HEK293 (cell line): ENCODE results near the gene PIK3R3.

Source experiments
- CTCF ChIA-PET: fragments of 350-600 bp; formaldehyde crosslinking; extraction: SDS; loops from one replicate; lab custom pipeline; 2021; ENCODE audit warnings: antibody characterized with exemption; lab: Yijun Ruan, JAX
- POLR2A ChIA-PET: fragments of 300-600 bp; formaldehyde crosslinking; extraction: SDS; loops from one replicate; lab custom pipeline; 2020; ENCODE audit warnings: antibody characterized with exemption, inconsistent platforms; lab: Yijun Ruan, JAX
- H3K27ac ChIP-seq: fragments of 200-500 bp; sonication (Bioruptor generic); 2 replicates; pipeline ENCODE4 v1.5.1; 2014; ENCODE audit warnings: low read depth, low read length, control low read depth, inconsistent platforms; ENCODE audit errors: extremely low read depth
- H3K36me3 ChIP-seq, 2 experiments: fragments of 200-500 bp in 1 of 2; sonication (Bioruptor generic) in 1 of 2; 1 replicate in 1 of 2; 2 replicates in 1 of 2; pipeline ENCODE4 v1.5.1; 2014 to 2017; ENCODE audit warnings: inconsistent platforms in 2 of 2, low read length in 2 of 2; ENCODE audit not compliant: control insufficient read depth in 2 of 2, insufficient read depth in 1 of 2
- H3K4me1 ChIP-seq: fragments of 200-500 bp; sonication (Bioruptor generic); 2 replicates; pipeline ENCODE4 v1.5.1; 2014; ENCODE audit warnings: mild to moderate bottlenecking, low read length, inconsistent platforms; ENCODE audit not compliant: control insufficient read depth, insufficient read depth
- H3K4me3 ChIP-seq: 2 replicates; pipeline ENCODE4 v1.5.1; 2011; ENCODE audit warnings: low read depth, mild to moderate bottlenecking, control low read depth, low read length, moderate library complexity
- H3K9me3 ChIP-seq: fragments of 200-500 bp; sonication (Bioruptor generic); 2 replicates; pipeline ENCODE4 v1.5.1; 2014; ENCODE audit warnings: low read depth, low read length, inconsistent platforms; ENCODE audit not compliant: control insufficient read depth, insufficient read depth
- KLF16 ChIP-seq: fragments of 450-650 bp; formaldehyde crosslinking; IDR thresholded peaks from 2 replicates; pipeline ENCODE4 v1.5.1; 2017; ENCODE audit warnings: missing biosample characterization, missing genetic modification characterization
- REPIN1 ChIP-seq: fragments of 450-650 bp; formaldehyde crosslinking; IDR thresholded peaks from 2 replicates; pipeline ENCODE4 v1.5.1; 2017; ENCODE audit warnings: missing biosample characterization, missing genetic modification characterization, low read depth
- ZBTB48 ChIP-seq: fragments of 450-650 bp; formaldehyde crosslinking; IDR thresholded peaks from 2 replicates; pipeline ENCODE4 v1.5.1; 2016; ENCODE audit warnings: missing biosample characterization, missing genetic modification characterization
- ZNF169 ChIP-seq: fragments of 450-650 bp; formaldehyde crosslinking; IDR thresholded peaks from 2 replicates; pipeline ENCODE4 v1.5.1; 2016; ENCODE audit warnings: missing biosample characterization, missing genetic modification characterization
- ZNF404 ChIP-seq: fragments of 450-650 bp; formaldehyde crosslinking; IDR thresholded peaks from 2 replicates; pipeline ENCODE4 v1.5.1; 2017; ENCODE audit warnings: missing biosample characterization, missing genetic modification characterization
- ZNF416 ChIP-seq: fragments of 450-650 bp; formaldehyde crosslinking; IDR thresholded peaks from 2 replicates; pipeline ENCODE4 v1.5.1; 2016; ENCODE audit warnings: missing biosample characterization, missing genetic modification characterization
- ZNF664 ChIP-seq: fragments of 450-650 bp; formaldehyde crosslinking; IDR thresholded peaks from 2 replicates; pipeline ENCODE4 v1.5.1; 2016; ENCODE audit warnings: missing biosample characterization, missing genetic modification characterization
- ZNF701 ChIP-seq: fragments of 450-650 bp; formaldehyde crosslinking; IDR thresholded peaks from 2 replicates; pipeline ENCODE4 v1.5.1; 2016; ENCODE audit warnings: missing biosample characterization, missing genetic modification characterization
- ZNF747 ChIP-seq: fragments of 450-650 bp; formaldehyde crosslinking; IDR thresholded peaks from 2 replicates; pipeline ENCODE4 v1.5.1; 2016; ENCODE audit warnings: missing biosample characterization, missing genetic modification characterization
- TF ChIP-seq, protein P1 (sequence below): fragments of 450-650 bp; formaldehyde crosslinking; IDR thresholded peaks from 2 replicates; pipeline ENCODE4 v1.5.1; 2017; ENCODE audit warnings: missing biosample characterization, missing genetic modification characterization
- TF ChIP-seq, protein P2 (sequence below): fragments of 450-650 bp; formaldehyde crosslinking; IDR thresholded peaks from 2 replicates; pipeline ENCODE4 v1.5.1; 2016; ENCODE audit warnings: missing biosample characterization, missing genetic modification characterization
- TF ChIP-seq, protein P3 (sequence below): fragments of 450-650 bp; IDR thresholded peaks from 2 replicates; pipeline ENCODE4 v1.5.1; 2018; ENCODE audit warnings: missing biosample characterization, mild to moderate bottlenecking, missing genetic modification characterization
- TF ChIP-seq, protein P4 (sequence below): fragments of 450-650 bp; formaldehyde crosslinking; IDR thresholded peaks from 2 replicates; pipeline ENCODE4 v1.5.1; 2017; ENCODE audit warnings: missing biosample characterization, missing genetic modification characterization

PIK3R3 gene

DNA sequence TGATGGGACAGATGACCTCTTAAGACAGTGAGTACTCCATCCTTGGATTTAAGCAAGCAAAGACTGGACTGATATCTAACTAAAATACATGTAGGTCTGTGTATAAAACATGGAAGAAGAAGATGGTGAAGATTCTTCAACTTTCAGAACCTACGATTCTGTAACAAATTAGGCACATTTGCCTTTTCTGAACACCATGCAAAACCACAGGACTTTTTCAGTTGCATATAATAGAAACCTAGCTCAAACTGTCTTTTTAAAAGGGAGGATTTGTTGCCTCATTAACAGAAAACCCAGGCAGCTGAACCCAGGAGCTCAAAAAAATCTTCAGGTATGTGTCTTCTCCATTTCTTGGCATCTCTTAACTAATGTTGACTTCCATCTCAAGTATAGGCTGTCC, 27.8 kb upstream of the PIK3R3 start:
- Histone ChIP-seq H3K4me3 (no peak overlapping the region), H3K9me3 (no peaks in the 10 kb centered on the region), H3K36me3 (no peaks in the 10 kb centered on the region), H3K27ac (no peak overlapping the region), H3K4me1 (no peaks in the 10 kb centered on the region)
- ChIA-PET POLR2A (no interaction called here), CTCF (interaction anchor here (0.7 kb wide), 1 partner anchor 29 kb away, joined by 3 read pairs; no protein-coding TSS in a partner anchor)
- no peak for TF ChIP-seq ZNF701
- TF ChIP-seq ZNF404 (tag by site-specific recombination), result no peak
- TF ChIP-seq, protein P1, sequence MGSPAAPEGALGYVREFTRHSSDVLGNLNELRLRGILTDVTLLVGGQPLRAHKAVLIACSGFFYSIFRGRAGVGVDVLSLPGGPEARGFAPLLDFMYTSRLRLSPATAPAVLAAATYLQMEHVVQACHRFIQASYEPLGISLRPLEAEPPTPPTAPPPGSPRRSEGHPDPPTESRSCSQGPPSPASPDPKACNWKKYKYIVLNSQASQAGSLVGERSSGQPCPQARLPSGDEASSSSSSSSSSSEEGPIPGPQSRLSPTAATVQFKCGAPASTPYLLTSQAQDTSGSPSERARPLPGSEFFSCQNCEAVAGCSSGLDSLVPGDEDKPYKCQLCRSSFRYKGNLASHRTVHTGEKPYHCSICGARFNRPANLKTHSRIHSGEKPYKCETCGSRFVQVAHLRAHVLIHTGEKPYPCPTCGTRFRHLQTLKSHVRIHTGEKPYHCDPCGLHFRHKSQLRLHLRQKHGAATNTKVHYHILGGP (tag by site-specific recombination), result no peak
- TF ChIP-seq ZBTB48 (tag by site-specific recombination), result no peak
- TF ChIP-seq, protein P2, sequence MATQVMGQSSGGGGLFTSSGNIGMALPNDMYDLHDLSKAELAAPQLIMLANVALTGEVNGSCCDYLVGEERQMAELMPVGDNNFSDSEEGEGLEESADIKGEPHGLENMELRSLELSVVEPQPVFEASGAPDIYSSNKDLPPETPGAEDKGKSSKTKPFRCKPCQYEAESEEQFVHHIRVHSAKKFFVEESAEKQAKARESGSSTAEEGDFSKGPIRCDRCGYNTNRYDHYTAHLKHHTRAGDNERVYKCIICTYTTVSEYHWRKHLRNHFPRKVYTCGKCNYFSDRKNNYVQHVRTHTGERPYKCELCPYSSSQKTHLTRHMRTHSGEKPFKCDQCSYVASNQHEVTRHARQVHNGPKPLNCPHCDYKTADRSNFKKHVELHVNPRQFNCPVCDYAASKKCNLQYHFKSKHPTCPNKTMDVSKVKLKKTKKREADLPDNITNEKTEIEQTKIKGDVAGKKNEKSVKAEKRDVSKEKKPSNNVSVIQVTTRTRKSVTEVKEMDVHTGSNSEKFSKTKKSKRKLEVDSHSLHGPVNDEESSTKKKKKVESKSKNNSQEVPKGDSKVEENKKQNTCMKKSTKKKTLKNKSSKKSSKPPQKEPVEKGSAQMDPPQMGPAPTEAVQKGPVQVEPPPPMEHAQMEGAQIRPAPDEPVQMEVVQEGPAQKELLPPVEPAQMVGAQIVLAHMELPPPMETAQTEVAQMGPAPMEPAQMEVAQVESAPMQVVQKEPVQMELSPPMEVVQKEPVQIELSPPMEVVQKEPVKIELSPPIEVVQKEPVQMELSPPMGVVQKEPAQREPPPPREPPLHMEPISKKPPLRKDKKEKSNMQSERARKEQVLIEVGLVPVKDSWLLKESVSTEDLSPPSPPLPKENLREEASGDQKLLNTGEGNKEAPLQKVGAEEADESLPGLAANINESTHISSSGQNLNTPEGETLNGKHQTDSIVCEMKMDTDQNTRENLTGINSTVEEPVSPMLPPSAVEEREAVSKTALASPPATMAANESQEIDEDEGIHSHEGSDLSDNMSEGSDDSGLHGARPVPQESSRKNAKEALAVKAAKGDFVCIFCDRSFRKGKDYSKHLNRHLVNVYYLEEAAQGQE (tag by site-specific recombination), result no peak
- TF ChIP-seq, protein P3, sequence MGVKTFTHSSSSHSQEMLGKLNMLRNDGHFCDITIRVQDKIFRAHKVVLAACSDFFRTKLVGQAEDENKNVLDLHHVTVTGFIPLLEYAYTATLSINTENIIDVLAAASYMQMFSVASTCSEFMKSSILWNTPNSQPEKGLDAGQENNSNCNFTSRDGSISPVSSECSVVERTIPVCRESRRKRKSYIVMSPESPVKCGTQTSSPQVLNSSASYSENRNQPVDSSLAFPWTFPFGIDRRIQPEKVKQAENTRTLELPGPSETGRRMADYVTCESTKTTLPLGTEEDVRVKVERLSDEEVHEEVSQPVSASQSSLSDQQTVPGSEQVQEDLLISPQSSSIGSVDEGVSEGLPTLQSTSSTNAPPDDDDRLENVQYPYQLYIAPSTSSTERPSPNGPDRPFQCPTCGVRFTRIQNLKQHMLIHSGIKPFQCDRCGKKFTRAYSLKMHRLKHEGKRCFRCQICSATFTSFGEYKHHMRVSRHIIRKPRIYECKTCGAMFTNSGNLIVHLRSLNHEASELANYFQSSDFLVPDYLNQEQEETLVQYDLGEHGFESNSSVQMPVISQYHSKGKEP (tag by site-specific recombination), result no peak
- TF ChIP-seq ZNF747 (tag by site-specific recombination), result no peak
- TF ChIP-seq KLF16, result no peak
- no peak for TF ChIP-seq REPIN1 (tag by site-specific recombination)
- TF ChIP-seq ZNF416, result no peak

DNA sequence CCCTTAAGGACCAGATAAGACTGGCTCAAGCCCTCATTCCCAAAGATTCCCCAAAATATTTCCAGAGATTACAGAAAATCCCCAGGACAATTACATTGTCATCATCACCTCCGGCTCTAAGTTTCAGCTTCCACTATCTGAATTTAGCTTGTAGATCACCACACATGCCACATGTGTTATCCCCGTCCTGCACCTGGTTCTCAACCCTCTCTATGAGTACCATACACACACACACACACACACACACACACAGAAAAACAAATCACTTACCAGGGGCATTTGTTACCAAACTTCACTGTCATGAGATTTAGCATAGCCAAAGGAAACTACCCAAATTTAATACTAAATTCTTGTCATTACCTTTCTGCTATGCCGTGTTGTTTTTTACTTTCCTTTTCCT, 27.1 kb upstream of the PIK3R3 start:
- TF ChIP-seq ZNF169 (tag by site-specific recombination) (no peak), ZNF664 (no peak)
- TF ChIP-seq, protein P4, sequence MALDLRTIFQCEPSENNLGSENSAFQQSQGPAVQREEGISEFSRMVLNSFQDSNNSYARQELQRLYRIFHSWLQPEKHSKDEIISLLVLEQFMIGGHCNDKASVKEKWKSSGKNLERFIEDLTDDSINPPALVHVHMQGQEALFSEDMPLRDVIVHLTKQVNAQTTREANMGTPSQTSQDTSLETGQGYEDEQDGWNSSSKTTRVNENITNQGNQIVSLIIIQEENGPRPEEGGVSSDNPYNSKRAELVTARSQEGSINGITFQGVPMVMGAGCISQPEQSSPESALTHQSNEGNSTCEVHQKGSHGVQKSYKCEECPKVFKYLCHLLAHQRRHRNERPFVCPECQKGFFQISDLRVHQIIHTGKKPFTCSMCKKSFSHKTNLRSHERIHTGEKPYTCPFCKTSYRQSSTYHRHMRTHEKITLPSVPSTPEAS (tag by site-specific recombination), result peak; percentile 54; the same call in 1 of the 2 replicates
- H3K27ac ChIP-seq, result no peak overlapping the region
- no peaks in the 10 kb centered on the region for H3K36me3 ChIP-seq
- no peak overlapping the region for H3K4me3 ChIP-seq
- ChIA-PET CTCF (interaction anchor here (0.7 to 1.0 kb wide), 2 partner anchors 13 to 28 kb away, joined by 3 read pairs; no protein-coding TSS in a partner anchor), POLR2A (interaction anchor here (0.5 kb wide), 1 partner anchor 18 kb away, joined by 3 read pairs; no protein-coding TSS in a partner anchor)
- no peaks in the 10 kb centered on the region for H3K9me3 ChIP-seq
- no peaks in the 10 kb centered on the region for H3K4me1 ChIP-seq
